ENCODE data around the gene CLASP1.

- TF ChIP-seq, protein P1, sequence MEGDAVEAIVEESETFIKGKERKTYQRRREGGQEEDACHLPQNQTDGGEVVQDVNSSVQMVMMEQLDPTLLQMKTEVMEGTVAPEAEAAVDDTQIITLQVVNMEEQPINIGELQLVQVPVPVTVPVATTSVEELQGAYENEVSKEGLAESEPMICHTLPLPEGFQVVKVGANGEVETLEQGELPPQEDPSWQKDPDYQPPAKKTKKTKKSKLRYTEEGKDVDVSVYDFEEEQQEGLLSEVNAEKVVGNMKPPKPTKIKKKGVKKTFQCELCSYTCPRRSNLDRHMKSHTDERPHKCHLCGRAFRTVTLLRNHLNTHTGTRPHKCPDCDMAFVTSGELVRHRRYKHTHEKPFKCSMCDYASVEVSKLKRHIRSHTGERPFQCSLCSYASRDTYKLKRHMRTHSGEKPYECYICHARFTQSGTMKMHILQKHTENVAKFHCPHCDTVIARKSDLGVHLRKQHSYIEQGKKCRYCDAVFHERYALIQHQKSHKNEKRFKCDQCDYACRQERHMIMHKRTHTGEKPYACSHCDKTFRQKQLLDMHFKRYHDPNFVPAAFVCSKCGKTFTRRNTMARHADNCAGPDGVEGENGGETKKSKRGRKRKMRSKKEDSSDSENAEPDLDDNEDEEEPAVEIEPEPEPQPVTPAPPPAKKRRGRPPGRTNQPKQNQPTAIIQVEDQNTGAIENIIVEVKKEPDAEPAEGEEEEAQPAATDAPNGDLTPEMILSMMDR (IDR thresholded peaks at IDR 0.05): no peak
- TF ChIP-seq POLR2A (IDR thresholded peaks at IDR 0.05): no peak
Measured at GRCh38 chr2:121667618-121668017, 18.4 kb upstream of the CLASP1 start.

Data from heart left ventricle (tissue), 13 donors.